IPS DF 4.7 (cell line): ENCODE measurements around the gene SESTD1.
"Not testable (repeated sequence)": the region's sequence is repeated elsewhere in the genome, so short reads cannot be mapped to it uniquely, and the experiment has no call there.

Experiments used
- DNase-seq: peaks from one replicate; pipeline ENCODE4 v3.0.0-alpha.2; 2013; ENCODE audit warnings: low spot score; ENCODE audit errors: extremely low read depth

Gene SESTD1

GRCh38 chr2:179268277-179268925, 3.8 kb upstream of the SESTD1 start:
- DNase-seq, result no peak

- DNase-seq, result no peak
These were observed 1.6 kb upstream of the SESTD1 start for GRCh38 chr2:179266271-179266670.

- DNase-seq, result no peak
These were observed 464 bp upstream of the SESTD1 start for GRCh38 chr2:179265082-179265510.

GRCh38 chr2:179263446-179264367, 925 bp downstream of the SESTD1 start:
- no peak for DNase-seq

- no peak for DNase-seq
These were observed 1.6 kb downstream of the SESTD1 start for GRCh38 chr2:179263015-179263414.

- no peak for DNase-seq
These were observed 2.5 kb downstream of the SESTD1 start for GRCh38 chr2:179262077-179262660.

GRCh38 chr2:179261151-179261825, 3.3 kb downstream of the SESTD1 start:
- DNase-seq, result no peak

- no peak for DNase-seq
These were observed 4.4 kb downstream of the SESTD1 start for GRCh38 chr2:179260224-179260623.

- no peak for DNase-seq
These were observed 9.5 kb downstream of the SESTD1 start for GRCh38 chr2:179255129-179255528.

- no peak for DNase-seq
These were observed 11.4 kb downstream of the SESTD1 start for GRCh38 chr2:179253226-179253625.

GRCh38 chr2:179252423-179252822, 12.2 kb downstream of the SESTD1 start:
- no peak for DNase-seq

- DNase-seq, result no peak
These were observed 12.8 kb downstream of the SESTD1 start for GRCh38 chr2:179251870-179252269.

GRCh38 chr2:179250848-179251504, 13.7 kb downstream of the SESTD1 start:
- no peak for DNase-seq

- no peak for DNase-seq
These were observed 14.5 kb downstream of the SESTD1 start for GRCh38 chr2:179250095-179250494.

GRCh38 chr2:179248024-179248348, 16.6 kb downstream of the SESTD1 start:
- DNase-seq, result no peak

- no peak for DNase-seq
These were observed 17.2 kb downstream of the SESTD1 start for GRCh38 chr2:179247318-179248023.

- not testable (repeated sequence) for DNase-seq
These were observed 18.8 kb downstream of the SESTD1 start for GRCh38 chr2:179245843-179246242.

GRCh38 chr2:179243046-179243445, 21.6 kb downstream of the SESTD1 start:
- DNase-seq, result no peak

GRCh38 chr2:179240481-179241451, 23.9 kb downstream of the SESTD1 start:
- no peak for DNase-seq
